Fibroblast of the aortic adventitia (primary cell): ENCODE results near the gene TMEM51. TPM values are rescaled to one million over a fixed set of nuclear protein-coding genes. Genes with fewer than 3 reads are reported as not detected.
A peak's percentile ranks its signal among the peaks of the same experiment; 100 is the strongest.
"Not testable (repeated sequence)": the region's sequence is repeated elsewhere in the genome, so short reads cannot be mapped to it uniquely, and the experiment has no call there.

Experiments
- DNase-seq: peaks from one replicate; pipeline ENCODE4 v3.0.0-alpha.2; 2010; ENCODE audit warnings: low read depth
- H3K4me3 ChIP-seq: 2 replicates; pipeline ENCODE4 v1.5.1; 2011; ENCODE audit warnings: low read depth, mild to moderate bottlenecking, control low read depth, low read length, moderate library complexity
- CTCF ChIP-seq: IDR thresholded peaks from 2 replicates; pipeline ENCODE4 v1.5.1; 2011; ENCODE audit warnings: mild to moderate bottlenecking, low read length, control low read depth, inconsistent platforms; ENCODE audit not compliant: insufficient read depth
- total RNA-seq: library from RNA; depleted of rRNA; stranded (reverse); fragments of >200 nt; gene quantifications from 2 replicates; pipeline ENCODE4 v1.2.3, GENCODE V29; 2012; ENCODE audit warnings: low replicate concordance

The TMEM51 gene
- total RNA-seq, 1 donor = 1.4 TPM

GRCh38 chr1:15132965-15133364 lies 20.6 kb upstream of the TMEM51 start:
- no peak for TF ChIP-seq CTCF
- DNase-seq = no peak
- no peak overlapping the region for H3K4me3 ChIP-seq

DNA sequence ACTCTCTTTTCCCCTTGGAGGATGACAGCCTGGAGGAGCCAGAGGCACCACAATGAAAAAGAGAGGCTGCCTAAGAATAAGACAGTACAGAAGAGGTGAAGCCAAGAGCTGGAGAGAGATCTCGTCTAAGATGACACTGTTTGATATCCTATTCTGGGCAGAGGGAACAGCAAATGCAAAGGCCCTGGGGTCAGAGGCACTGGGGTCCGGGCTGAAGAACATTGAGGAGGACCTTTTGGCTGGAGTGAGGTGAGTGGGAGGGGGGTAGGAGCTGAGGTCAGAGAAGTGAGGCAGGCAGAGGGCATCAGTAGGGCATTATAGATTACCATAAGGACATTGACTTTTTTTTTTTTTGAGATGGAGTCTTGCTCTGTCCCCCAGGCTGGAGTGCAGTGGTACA lies 19.3 kb upstream of the TMEM51 start:
- no peak for TF ChIP-seq CTCF
- no peak overlapping the region for H3K4me3 ChIP-seq
- DNase-seq = no peak

- not testable (repeated sequence) for DNase-seq, H3K4me3 ChIP-seq
Observed at GRCh38 chr1:15135604-15136003, 17.9 kb upstream of the TMEM51 start.

DNA sequence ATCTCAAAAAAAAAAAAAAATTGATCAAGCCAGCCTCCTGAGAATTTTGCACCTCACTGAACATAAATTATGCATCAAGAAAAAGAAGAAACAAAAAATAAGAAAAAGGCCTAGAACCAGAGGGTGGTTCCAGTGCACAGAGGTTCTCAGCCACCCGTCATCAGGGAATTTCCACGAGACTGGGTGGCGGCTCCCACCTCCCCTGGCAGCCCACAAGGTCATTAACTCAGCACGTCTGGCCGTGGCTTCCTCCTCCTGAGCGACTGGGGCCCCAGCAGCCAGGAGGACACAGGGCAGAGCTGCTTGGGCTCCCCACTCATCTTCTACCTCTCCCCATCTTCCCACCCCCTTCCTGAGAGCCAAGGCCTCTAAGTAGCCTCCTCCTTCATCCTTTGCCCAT lies 15.7 kb upstream of the TMEM51 start:
- TF ChIP-seq CTCF = no peak
- DNase-seq = no peak
- H3K4me3 ChIP-seq = no peak overlapping the region

DNA sequence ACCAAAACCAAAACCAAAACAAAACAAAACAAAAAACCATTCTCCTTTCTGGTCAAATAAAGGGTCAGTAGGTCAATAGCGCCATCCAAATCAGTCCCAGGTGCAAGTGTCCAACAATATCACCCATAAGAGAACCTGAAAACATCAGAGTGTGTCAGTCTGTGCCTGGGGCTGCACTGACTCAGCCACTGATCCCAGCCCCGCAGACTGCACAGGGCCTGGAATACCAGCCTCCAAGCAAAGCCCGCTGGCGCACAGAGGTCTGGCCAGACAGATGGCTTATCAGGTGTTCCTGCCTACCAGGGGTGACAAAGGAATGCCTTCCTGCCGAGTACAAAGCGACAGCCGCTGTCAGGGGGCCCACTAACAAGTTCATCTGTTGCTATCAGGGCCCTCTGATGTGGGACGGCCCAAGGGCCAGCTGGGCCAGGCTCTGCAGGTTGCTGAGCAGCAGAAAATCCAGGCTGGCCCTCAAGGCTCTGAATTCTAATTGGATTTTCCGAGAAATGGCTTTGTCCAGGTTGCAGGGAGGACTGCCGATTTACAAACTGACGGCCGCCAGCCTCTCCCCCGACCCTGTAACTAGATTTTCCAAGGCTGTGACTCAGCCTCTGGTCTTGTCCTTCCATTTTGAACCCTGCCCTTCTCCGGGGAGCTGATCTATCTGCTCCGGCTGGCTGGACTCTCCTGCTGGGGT lies 13.7 kb upstream of the TMEM51 start:
- H3K4me3 ChIP-seq = no peak overlapping the region
- DNase-seq = no peak
- TF ChIP-seq CTCF = no peak

GRCh38 chr1:15141935-15142539 lies 11.5 kb upstream of the TMEM51 start:
- TF ChIP-seq CTCF = peak; percentile 37
- peak; percentile 80 for DNase-seq
- no peak overlapping the region for H3K4me3 ChIP-seq

DNA sequence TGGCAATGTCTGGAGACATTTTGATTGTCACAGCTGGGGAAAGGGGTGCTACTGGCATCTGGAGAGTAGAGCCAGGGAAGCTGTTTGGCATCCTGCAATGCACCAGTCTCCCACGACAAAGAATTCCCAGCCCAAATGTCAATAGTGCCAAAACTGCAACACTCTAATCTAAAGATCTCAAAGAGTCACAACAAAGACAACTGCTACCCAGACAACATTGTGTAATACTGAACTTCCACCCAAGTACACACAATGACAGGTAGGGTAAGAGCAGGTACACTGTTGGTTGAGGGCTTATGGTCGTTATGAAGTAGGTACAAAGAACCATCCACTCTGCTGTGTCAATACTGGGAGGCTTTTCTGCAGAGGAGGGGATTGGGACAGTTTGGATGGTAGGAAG lies 8.2 kb upstream of the TMEM51 start:
- no peak overlapping the region for H3K4me3 ChIP-seq
- TF ChIP-seq CTCF = no peak
- DNase-seq = no peak
